GM12891 (cell line): ENCODE data around the gene KLHL2.

ENCODE experiments used
- POLR2A ChIP-seq: IDR thresholded peaks from 2 replicates; pipeline ENCODE4 v1.6.1; 2011; ENCODE audit warnings: low read depth, low read length, control low read depth
- POLR2AphosphoS5 ChIP-seq: IDR thresholded peaks from 2 replicates; pipeline ENCODE4 v1.6.1; 2011; ENCODE audit warnings: low read depth, low read length, control low read depth
- TAF1 ChIP-seq: IDR thresholded peaks from 2 replicates; pipeline ENCODE4 v1.6.1; 2011; ENCODE audit warnings: low read depth, low read length, control low read depth

GRCh38 chr4:165293061-165293460 lies 85.7 kb downstream of the KLHL2 start:
- TF ChIP-seq POLR2A, result no peak
- TF ChIP-seq POLR2AphosphoS5, result no peak
- TF ChIP-seq TAF1, result no peak
